Keratinocyte (primary cell): ENCODE results near the gene ZEB2.

Experiments used
- CTCF ChIP-seq, 3 experiments: IDR thresholded peaks in 1 of 3; conservative IDR thresholded peaks in 1 of 3; optimal IDR thresholded peaks in 1 of 3; 2 replicates in 2 of 3; 3 replicates in 1 of 3; pipeline versions ENCODE3 to v1.5.1; 2011; ENCODE audit warnings: low read length in 3 of 3, mild to moderate bottlenecking in 3 of 3, moderate library complexity in 2 of 3, control low read depth in 1 of 3, inconsistent platforms in 1 of 3; ENCODE audit not compliant: insufficient read depth in 2 of 3; ENCODE audit errors: extremely low read depth in 1 of 3
- EZH2 ChIP-seq: IDR thresholded peaks from one replicate; pipeline ENCODE4 v1.6.1; 2012; ENCODE audit warnings: inconsistent platforms, mild to moderate bottlenecking, low read length, moderate library complexity

- TF ChIP-seq CTCF (optimal IDR thresholded peaks at IDR 0.05 in 1 of 3, IDR thresholded peaks at IDR 0.05 in 1 of 3, conservative IDR thresholded peaks at IDR 0.05 in 1 of 3; ENCODE audit: extremely low read depth in 1 of 3, insufficient read depth in 2 of 3, low read length in 3 of 3) (no peak), EZH2 (no peak)
Measured at GRCh38 chr2:144461308-144461766, 58.6 kb downstream of the ZEB2 start.
